ENCODE measurements around the gene HEG1. TPM values are rescaled to one million over a fixed set of nuclear protein-coding genes. Genes with fewer than 3 reads are reported as not detected.

HEG1 gene
- total and polyA plus RNA-seq, 2 of the 8 experiments (the other 6 are each of a cell fraction or from before 2014, with no cell fraction given): 5.3 to 9.7 TPM

DNA sequence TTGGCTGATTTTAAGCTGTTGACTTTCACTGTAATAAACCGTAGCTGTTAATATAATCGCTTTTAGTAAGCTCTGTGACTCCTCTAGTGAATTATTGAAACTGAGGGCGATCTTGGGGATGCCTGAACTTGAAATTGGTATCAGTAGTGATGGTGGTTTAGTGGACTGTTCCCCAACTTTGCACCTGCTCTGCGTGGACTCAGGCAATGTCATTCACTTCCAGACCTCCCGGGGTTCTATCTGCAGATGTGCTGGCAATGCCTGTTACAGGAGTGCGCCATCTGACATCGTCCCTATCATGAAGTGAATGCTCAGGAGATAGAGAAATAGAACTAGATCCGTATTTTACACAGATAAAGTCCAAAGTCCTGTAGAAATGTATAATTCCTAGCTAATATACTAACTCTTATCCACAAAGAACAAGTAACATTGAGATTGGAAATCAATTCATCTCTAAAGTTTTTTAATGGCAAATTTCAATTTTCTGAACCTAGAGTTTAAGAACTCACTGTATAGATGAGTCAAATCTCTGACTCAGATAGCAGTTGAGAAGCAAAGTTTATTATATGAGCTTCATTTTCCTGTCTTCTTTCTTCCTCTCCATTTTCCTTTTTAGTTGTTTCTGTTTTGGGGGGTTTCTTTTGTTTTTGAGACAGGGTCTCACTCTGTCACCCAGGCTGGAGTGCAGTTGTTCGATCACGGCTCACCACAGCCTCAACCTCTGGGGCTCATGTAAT is 51.8 kb downstream of the HEG1 start:
- Histone ChIP-seq H4K91ac (replicated peaks; ENCODE audit: insufficient read length, low read length) (no peak overlapping the region), H3K4me3 (ENCODE audit: extremely low read depth in 1 of 4, insufficient read depth in 2 of 4, low read depth in 3 of 4, low read length in 4 of 4) (no peak overlapping the region), H3K9ac (replicated peaks in 1 of 4; ENCODE audit: extremely low read depth in 1 of 4, low read depth in 3 of 4, low read length in 3 of 4) (no peak overlapping the region), H3K4ac (replicated peaks; ENCODE audit: insufficient read length, low read depth, low read length) (no peak overlapping the region), H4K20me1 (replicated peaks in 1 of 2; ENCODE audit: control insufficient read depth in 1 of 2, insufficient read depth in 2 of 2, low read length in 2 of 2) (no peaks in the 10 kb centered on the region), H2BK5ac (ENCODE audit: low read depth, low read length) (no peak overlapping the region), H3K4me2 (ENCODE audit: insufficient read depth in 1 of 2, low read depth in 2 of 2, low read length in 2 of 2) (no peak overlapping the region), H4K5ac (ENCODE audit: insufficient read length, low read depth, low read length) (no peak overlapping the region), H3K14ac (ENCODE audit: insufficient read length) (no peak overlapping the region), H2BK15ac (ENCODE audit: low read length) (no peak overlapping the region), H2BK120ac (replicated peaks; ENCODE audit: low read depth, low read length) (no peak overlapping the region), H3K79me1 (ENCODE audit: low read depth, low read length) (no peaks in the 10 kb centered on the region), H3K23ac (ENCODE audit: insufficient read length) (no peak overlapping the region), H3K18ac (ENCODE audit: extremely low read depth, low read length) (no peak overlapping the region), H2BK12ac (ENCODE audit: low read depth, low read length) (no peak overlapping the region), H3K4me1 (replicated peaks in 1 of 4; ENCODE audit: control insufficient read depth in 3 of 4, insufficient read depth in 4 of 4, low read length in 3 of 4) (peaks cover 0 to 12% (median 7%) of the 10 kb centered on the region in 4 experiments; a peak in 5 of 7 replicates), H3K27me3 (replicated peaks in 1 of 4; ENCODE audit: control insufficient read depth in 3 of 4, extremely low read depth in 1 of 4, insufficient read depth in 3 of 4, low read length in 3 of 4) (no peaks in the 10 kb centered on the region), H2BK20ac (ENCODE audit: low read length) (no peak overlapping the region), H3K23me2 (ENCODE audit: low read depth, low read length) (no peaks in the 10 kb centered on the region), H3K36me3 (ENCODE audit: control insufficient read depth in 2 of 4, insufficient read depth in 4 of 4, low read length in 3 of 4) (peaks cover 0 to 24% (median 2%) of the 10 kb centered on the region in 4 experiments; a peak in 4 of 8 replicates), H2AK5ac (ENCODE audit: low read depth, low read length) (no peak overlapping the region), H3K9me3 (ENCODE audit: insufficient read depth in 2 of 2, low read depth in 1 of 2, low read length in 1 of 2) (no peaks in the 10 kb centered on the region), H3K56ac (replicated peaks; ENCODE audit: insufficient read length, low read depth, low read length) (no peak overlapping the region), H2AFZ (ENCODE audit: low read length) (no peak overlapping the region), H4K8ac (ENCODE audit: extremely low read depth, insufficient read depth, low read length) (no peak overlapping the region), H3K27ac (ENCODE audit: low read depth, low read length) (no peak overlapping the region), H3K79me2 (ENCODE audit: control insufficient read depth in 1 of 2, insufficient read depth in 2 of 2, low read length in 2 of 2) (no peaks in the 10 kb centered on the region)
- DNase-seq (ENCODE audit: low read depth in 1 of 2, low spot score in 2 of 2) (no peak), FAIRE-seq (no peak)
- 93% methylated on average over 10 of the region's 10 CpGs; no CpG with 5 or more reads in 1 of the 2 experiments for WGBS, 2 experiments (ENCODE audit: extremely low coverage in 1 of 2, insufficient coverage in 1 of 2, insufficient read length in 1 of 2, insufficient replicate concordance in 2 of 2, low coverage in 1 of 2, low lambda C conversion rate in 2 of 2, missing lambda C conversion rate in 1 of 2)
- CTCF ChIA-PET (ENCODE audit: partially characterized antibody): interaction anchor here (1.3 to 2.2 kb wide), 5 partner anchors 9 to 146 kb away, joined by 3 to 12 read pairs (median 4); no protein-coding TSS in a partner anchor
- POLR2A ChIA-PET (ENCODE audit: partially characterized antibody): no interaction called here
- no peak for TF ChIP-seq BACH1 (IDR thresholded peaks at IDR 0.05; ENCODE audit: low read length)
- TF ChIP-seq RFX5 (IDR thresholded peaks at IDR 0.05; ENCODE audit: borderline replicate concordance, low read depth, low read length): no peak
- TF ChIP-seq GTF2F1 (IDR thresholded peaks at IDR 0.05; ENCODE audit: borderline replicate concordance, low read depth, low read length): no peak
- TF ChIP-seq CEBPB (IDR thresholded peaks at IDR 0.05; ENCODE audit: low read depth, low read length): no peak
- TF ChIP-seq, protein P1, sequence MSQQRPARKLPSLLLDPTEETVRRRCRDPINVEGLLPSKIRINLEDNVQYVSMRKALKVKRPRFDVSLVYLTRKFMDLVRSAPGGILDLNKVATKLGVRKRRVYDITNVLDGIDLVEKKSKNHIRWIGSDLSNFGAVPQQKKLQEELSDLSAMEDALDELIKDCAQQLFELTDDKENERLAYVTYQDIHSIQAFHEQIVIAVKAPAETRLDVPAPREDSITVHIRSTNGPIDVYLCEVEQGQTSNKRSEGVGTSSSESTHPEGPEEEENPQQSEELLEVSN (IDR thresholded peaks at IDR 0.05): no peak
- no peak for TF ChIP-seq BRCA1 (IDR thresholded peaks at IDR 0.05; ENCODE audit: low read depth, low read length)
- TF ChIP-seq CTBP2 (IDR thresholded peaks at IDR 0.05; ENCODE audit: borderline replicate concordance, insufficient read depth, insufficient read length, low read length): no peak
- no peak for TF ChIP-seq RXRA (IDR thresholded peaks at IDR 0.05; ENCODE audit: insufficient read depth, low read depth, low read length)
- no peak for TF ChIP-seq RAD21 (IDR thresholded peaks at IDR 0.05 in 1 of 2, conservative IDR thresholded peaks at IDR 0.05 in 1 of 2; ENCODE audit: low read depth in 2 of 2, low read length in 2 of 2)
- no peak for TF ChIP-seq CBX8 (IDR thresholded peaks at IDR 0.05; ENCODE audit: borderline replicate concordance, low read depth, low read length)
- TF ChIP-seq JUND (IDR thresholded peaks at IDR 0.05; ENCODE audit: low read length): no peak
- TF ChIP-seq SUZ12 (IDR thresholded peaks at IDR 0.05; ENCODE audit: low read length): no peak

All from H1 (cell line).